A673 (cell line): ENCODE results near the gene PRF1.
"Not testable (repeated sequence)": the region's sequence is repeated elsewhere in the genome, so short reads cannot be mapped to it uniquely, and the experiment has no call there.

ENCODE experiments used
- EZH2 ChIP-seq: fragments of 200-600 bp; sonication (generic); IDR thresholded peaks from 2 replicates; pipeline ENCODE4 v1.6.1; 2017; ENCODE audit warnings: borderline replicate concordance, low read depth, mild to moderate bottlenecking, mixed read lengths, antibody characterized with exemption, low read length; ENCODE audit not compliant: poor library complexity, severe bottlenecking
- TF ChIP-seq, protein P1 (sequence below): fragments of 300-800, 200-600 bp; sonication (generic); conservative IDR thresholded peaks from 2 replicates; pipeline ENCODE4 v1.5.1; 2017; ENCODE audit warnings: low read depth, mild to moderate bottlenecking, antibody characterized with exemption, low read length, moderate library complexity, mixed read lengths

DNA sequence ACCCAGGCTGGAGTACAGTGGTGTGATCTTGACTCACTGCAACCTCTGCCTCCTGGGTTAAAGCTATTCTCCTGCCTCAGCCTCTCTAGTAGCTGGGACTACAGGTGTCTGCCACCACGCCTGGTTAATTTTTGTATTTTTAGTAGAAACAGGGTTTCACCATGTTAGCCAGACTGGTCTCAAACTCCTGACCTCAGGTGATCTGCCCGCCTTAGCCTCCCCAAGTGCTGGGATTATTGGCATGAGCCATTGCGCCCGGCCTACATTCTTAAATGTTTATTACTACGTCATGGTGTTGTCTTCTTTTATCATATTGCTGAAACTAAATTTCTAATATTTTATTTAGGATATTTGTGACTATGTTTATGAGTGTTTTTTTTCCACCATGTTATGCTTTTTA is 21.4 kb downstream of the PRF1 start:
- TF ChIP-seq, protein P1, sequence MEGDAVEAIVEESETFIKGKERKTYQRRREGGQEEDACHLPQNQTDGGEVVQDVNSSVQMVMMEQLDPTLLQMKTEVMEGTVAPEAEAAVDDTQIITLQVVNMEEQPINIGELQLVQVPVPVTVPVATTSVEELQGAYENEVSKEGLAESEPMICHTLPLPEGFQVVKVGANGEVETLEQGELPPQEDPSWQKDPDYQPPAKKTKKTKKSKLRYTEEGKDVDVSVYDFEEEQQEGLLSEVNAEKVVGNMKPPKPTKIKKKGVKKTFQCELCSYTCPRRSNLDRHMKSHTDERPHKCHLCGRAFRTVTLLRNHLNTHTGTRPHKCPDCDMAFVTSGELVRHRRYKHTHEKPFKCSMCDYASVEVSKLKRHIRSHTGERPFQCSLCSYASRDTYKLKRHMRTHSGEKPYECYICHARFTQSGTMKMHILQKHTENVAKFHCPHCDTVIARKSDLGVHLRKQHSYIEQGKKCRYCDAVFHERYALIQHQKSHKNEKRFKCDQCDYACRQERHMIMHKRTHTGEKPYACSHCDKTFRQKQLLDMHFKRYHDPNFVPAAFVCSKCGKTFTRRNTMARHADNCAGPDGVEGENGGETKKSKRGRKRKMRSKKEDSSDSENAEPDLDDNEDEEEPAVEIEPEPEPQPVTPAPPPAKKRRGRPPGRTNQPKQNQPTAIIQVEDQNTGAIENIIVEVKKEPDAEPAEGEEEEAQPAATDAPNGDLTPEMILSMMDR: not testable (repeated sequence)
- TF ChIP-seq EZH2: not testable (repeated sequence)
